HG03139 (cell line): ENCODE data around the gene SCN2A.
"Not testable (repeated sequence)": the region's sequence is repeated elsewhere in the genome, so short reads cannot be mapped to it uniquely, and the experiment has no call there.

Experiments
- ATAC-seq: cut with Tn5 transposase; IDR thresholded peaks from one replicate; pipeline ENCODE4 v1.9.1; 2021; ENCODE audit not compliant: unreplicated experiment

Gene SCN2A

DNA sequence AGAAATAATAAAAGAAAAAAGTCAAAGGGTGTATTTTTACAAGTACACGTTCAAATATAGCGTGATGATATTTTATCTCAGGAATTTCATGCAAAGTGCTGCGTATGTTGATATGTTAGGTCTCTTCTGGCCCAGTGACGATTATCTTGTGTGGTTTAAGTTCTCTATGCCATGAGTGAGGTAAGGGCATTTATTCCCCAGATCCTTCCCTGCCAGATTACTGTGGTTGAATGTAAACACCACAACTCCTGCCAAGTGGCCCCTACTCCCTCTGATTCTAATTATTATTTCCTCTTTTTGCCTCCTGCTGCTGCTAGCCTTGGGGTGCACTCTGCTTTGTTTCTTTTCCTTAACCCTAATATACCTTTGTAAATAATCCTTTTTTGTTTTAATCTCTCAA, 12.2 kb downstream of the SCN2A start:
- ATAC-seq: no peak

GRCh38 chr2:165253178-165253577, 14.0 kb downstream of the SCN2A start:
- ATAC-seq: no peak

DNA sequence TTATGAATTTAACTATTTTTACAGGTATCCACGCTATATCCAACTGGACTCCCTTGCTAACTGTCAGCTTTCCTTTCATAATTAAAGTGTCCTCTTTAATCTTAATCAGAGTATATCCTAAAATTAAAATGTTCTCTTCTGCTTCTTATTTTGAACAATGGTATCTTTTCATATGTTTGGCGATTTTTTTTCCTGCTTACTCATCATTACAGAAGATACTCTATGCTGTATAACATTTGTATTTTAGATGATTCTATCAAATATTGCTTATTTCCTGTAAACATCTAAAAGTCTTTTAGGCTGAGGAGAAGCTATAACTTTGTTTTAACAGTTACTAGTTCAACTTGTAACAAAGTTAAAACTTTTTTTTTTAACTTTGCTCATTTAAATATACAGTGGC, 17.4 kb downstream of the SCN2A start:
- no peak for ATAC-seq

DNA sequence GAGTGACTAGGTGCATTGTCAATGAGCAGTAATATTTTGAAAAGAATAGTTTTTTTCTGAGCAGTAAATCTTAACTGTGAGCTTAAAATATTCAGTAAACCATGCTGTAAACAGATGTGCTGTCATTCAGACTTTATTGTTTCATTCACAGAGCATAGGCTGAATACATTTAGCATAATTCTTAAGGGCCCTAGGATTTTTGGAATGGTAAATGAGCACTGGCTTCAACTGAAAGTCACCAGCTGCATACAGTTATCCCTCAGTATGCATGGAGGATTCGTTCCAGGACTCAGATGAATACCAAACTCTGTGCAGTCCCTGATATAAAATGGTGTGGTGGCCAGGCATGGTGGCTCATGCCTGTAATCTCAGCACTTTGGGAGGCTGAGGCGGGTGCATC, 21.1 kb downstream of the SCN2A start:
- not testable (repeated sequence) for ATAC-seq

DNA sequence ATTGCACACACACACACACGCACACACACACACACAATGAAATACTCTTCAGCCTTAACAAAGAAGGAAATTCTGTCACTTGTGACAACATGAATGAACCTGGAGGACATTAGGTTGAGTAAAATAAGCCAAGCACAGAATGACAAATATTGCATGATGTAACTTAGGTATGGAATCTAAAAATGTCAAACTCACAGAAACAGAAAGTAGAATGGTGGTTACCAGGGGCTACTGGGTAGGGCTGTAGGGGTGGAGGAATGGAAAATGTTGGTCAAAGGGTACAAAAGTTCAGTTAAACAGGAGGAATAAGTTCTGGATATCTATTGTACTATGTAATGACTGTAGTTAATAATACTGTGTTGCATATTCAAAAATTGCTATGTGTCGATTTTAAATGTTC, 29.5 kb downstream of the SCN2A start:
- ATAC-seq: no peak

- no peak for ATAC-seq
Observed at GRCh38 chr2:165273176-165273575, 34.0 kb downstream of the SCN2A start.

DNA sequence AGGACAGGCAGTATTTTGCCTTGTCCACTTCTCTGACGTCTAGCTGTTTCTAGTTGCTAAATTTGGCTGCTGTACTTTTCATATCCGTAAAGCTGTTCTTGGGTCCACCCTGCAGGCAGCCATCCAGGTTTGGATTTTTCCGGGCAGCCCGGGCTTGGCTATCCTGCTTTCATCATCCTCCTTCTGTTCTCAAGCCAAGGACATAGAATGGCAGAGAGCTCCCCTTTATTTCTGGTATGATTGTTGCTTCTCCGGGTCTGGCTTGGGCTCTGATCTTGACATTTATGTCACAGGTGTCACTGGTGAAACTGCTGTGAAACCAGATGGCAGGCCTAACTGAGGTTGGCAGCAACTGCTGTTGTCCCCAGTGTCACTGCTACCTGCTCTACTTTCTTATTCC, 35.5 kb downstream of the SCN2A start:
- ATAC-seq: no peak

DNA sequence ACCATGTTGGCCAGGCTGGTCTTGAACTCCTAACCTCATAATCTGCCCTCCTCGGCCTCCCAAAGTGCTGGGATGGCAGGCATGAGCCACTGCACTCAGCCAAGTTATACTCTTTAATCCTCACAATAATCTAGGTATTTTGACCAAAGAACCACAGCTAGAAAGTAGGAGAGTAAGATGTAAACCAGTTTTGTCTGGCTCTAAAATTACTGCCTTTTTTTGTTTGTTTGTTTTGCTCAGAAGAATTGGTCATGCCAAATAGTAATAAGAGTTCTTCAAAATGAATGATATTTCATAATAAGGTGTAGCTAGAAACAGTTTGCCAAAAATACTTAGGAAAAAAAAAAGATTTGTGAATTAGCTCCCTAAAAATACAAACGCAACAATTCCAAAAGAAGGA, 36.7 kb downstream of the SCN2A start:
- ATAC-seq: no peak

- no peak for ATAC-seq
Observed at GRCh38 chr2:165277295-165277694, 38.1 kb downstream of the SCN2A start.

DNA sequence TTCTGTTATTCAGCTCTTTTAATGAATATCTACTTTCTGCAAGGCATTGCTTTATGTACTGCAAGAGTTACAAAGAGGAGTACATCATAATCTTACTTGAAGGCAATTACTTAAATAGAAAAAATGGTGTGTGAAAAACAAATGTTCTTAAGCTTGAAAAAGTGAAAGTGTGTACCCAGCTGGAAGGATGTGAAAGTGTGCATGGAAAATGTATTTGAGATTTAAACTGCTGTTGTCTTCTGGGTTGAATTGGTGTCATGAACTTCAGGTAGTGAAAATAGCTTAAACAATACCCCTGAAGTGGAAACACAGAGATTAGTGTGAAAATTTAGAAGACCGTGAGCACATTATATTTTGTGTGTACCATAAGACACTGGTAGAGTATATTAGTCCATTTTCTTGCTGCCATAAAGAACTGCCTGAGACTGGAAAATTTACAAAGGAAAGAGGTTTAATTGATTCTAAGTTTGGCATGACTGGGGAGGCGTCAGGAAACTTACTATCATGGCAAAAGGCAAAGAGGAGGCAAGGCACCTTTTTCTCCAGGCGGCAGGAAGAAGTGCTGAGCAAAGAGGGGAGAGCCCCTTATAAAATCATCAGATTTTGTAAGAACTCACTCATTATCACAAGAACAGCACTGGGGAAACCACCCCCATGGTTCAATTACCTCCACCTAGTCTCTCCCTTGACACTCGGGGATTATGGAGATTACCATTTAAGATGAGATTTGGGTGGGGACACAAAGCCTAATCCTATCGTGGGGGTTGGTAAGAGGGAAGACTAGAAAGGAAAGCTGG, 38.8 kb downstream of the SCN2A start:
- ATAC-seq: no peak

DNA sequence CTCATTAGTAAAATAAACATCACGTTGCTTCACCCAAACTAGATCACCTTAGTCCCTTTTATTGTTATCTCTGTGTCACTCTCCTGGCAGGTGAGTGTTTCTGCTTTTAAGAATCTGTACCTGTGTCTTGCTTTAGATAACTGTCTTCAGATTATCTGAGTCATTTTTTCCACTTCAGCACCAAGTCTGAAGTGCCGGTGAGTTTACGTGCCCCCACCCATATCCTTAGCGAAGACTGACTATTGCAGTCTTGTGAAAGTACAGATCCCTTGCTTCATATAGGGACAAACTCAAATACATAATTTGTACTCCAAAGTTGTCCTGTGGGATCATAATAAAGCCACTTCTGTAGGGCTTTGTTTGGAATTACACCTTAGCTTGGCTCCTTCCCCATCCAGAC, 41.1 kb downstream of the SCN2A start:
- no peak for ATAC-seq

DNA sequence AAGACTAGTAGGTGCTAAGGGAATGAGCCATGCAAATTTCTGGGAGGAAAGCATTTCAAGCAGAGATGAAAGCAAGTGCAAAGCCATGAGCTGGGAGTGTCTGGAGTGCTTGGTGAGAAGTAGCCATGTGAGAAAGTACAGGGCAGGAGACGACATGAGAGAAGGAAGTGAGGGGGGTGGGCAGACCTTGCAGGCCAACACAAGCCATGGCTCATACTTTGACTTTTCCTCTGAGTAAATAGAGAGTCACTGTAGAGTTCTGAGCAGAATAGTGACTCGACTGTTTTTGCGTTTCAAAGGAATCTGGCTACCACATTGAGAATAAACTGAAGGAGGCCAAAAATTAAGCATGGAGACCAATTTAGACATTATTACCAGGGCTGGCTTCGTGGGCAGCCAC, 42.2 kb downstream of the SCN2A start:
- no peak for ATAC-seq

DNA sequence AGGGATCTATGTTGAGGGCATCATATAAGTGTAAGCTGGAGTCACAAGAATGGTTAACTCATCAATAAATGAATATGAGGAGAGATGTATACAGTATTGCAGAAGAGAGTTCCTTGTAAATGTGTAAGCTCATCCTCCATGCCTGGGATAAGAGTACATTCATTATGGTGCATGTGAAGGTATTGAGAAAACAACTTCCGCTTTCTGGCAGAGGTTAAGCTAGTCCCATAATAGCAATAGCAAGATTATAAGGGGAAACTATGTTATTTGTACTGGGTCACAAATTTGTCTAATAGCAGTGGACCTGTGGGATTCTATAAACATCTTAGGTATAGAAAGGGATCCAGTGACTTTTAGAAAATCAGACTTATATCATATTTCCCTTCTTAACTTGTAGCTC, 44.1 kb downstream of the SCN2A start:
- ATAC-seq: no peak

GRCh38 chr2:165287094-165287778, 48.0 kb downstream of the SCN2A start:
- ATAC-seq: no peak

GRCh38 chr2:165289069-165289468, 49.9 kb downstream of the SCN2A start:
- ATAC-seq: no peak

DNA sequence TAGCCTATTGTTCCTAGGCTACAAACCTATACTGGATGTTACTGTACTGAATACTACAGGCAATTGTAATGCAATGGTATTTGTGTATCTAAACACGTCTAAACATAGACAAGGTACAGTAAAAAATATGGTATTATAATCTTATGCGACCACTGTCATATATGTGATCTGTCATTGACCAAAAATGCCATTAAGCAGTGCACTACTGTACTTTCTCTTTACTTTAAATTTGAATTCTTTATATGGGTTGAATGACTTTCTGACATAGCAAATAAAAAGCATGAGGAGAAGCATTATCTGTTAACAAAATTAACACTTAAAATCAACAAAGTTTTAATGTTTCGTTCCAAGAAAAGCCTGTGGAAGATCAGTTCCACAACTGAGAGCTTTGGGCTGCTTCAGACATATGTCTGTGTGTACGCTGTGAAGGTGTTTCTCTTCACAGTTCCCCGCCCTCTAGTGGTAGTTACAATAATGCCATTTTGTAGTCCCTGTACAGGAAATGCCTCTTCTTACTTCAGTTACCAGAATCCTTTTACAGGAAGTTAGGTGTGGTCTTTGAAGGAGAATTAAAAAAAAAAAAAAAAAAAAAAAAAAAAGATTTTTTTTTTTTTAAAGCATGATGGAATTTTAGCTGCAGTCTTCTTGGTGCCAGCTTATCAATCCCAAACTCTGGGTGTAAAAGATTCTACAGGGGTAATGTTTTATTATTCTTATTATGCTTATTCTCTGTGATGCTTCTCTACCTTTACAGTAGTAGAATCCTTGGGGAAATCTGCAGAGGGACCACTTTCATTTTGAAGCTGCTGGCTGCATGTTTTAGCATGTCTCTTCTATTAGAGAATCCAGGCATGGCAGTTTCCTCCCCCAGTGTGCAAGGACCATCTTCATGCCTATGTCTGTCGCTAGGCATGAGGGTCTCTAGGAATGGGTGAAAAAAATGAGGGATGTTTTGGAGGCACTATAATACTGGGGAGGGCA, 54.5 kb downstream of the SCN2A start:
- ATAC-seq: peak; percentile 100

GRCh38 chr2:165294912-165295311, 55.7 kb downstream of the SCN2A start:
- ATAC-seq: no peak

GRCh38 chr2:165295643-165296042, 56.4 kb downstream of the SCN2A start:
- no peak for ATAC-seq

DNA sequence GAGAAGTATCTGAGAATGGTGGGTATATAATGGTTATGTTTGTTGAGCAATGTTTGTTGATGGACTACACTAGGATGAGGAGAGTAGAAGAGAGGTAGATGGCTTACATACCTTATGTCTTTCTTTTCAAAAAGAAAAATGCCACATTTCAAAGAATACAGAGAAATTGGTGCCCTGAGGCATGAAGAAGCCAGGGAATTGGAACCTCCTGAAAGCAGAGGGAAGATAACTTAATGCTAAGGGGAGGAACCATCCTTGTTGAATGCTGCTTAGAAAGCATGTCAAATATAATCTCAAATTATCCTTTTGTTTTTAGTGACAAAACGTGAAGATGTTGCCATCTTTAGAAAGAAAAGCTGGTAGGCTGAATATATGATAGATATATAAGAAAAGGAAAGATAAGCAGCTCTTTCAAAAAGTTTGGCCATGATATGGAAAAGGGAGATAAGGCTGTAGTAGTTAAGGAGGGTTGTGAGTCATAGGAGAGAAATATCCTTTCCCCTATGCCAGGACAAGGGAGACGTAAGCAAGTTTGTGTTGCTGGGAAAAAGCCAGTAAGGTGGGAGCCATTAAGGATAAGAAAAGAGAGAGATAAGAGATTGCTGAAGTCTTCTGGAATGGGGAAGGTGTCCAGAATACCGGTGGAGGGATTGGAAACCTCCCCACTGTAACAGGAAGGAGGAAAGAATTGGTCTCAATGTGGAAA, 66.3 kb downstream of the SCN2A start:
- ATAC-seq: no peak

- no peak for ATAC-seq
Observed at GRCh38 chr2:165307317-165307716, 68.1 kb downstream of the SCN2A start.

DNA sequence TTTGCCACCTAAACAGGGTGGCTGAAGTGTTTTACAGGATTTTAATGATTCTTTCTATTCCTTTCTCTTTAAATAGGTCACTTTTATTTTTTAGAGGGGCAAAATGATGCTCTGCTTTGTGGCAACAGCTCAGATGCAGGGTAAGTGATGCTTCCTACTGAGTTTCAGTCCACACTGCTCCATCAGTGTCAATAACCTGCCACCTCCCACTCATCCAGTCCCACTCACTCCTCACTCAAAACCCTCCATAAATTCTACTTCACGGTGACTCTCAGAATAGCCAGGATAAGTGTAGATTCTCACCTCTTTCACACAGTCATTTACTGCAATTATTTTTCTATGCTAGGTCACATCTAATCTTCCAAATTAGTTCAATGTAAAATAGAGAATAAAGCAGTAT, 72.7 kb downstream of the SCN2A start:
- ATAC-seq: no peak
